Measurements from ENCODE around the gene CFAP157.

DNA sequence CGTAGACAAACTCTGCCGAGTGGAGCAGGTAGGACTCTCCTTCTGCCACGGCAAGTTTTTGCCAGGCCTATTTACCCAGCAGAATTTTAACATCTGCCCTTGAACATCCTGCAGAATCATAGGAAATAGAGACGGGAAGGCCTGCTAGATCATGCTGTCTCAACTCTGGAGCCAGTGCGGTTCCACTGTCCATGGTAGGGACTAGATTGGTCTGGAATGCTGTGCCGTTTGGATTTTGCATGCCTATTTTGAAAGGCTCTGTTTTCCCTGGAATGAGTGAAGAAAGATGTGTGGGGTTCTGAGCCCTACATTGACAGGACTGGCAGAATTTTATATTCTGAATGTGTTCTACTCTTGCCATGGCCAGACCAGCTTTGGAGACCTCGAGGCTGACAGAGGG, 33.6 kb upstream of the CFAP157 start:
- no peak for TF ChIP-seq POLR2A (IDR thresholded peaks at IDR 0.05; ENCODE audit: low read depth, low read length)
- no peak for TF ChIP-seq TAF1 (IDR thresholded peaks at IDR 0.05; ENCODE audit: low read depth, low read length)

Data from GM12891 (cell line).